Panc1 (cell line): ENCODE data around the gene IGFBP5. TPM values are rescaled to one million over a fixed set of nuclear protein-coding genes. Genes with fewer than 3 reads are reported as not detected.

Source experiments
- ATAC-seq: fragments of 200-7000 bp; cut with Tn5 transposase; 2 replicates; pipeline ENCODE4 v1.9.1; 2020; ENCODE audit warnings: mild to moderate bottlenecking, moderate library complexity
- BruUV-seq: library from RNA; stranded (reverse); fragments of 400-500 nt; replicated peaks from 2 replicates; lab custom pipeline; 2021; lab: Mats Ljungman, UMichigan
- CTCF ChIA-PET: fragments of 300-600 bp; sonication (Branson Sonifier 250); formaldehyde crosslinking; loops from one replicate; lab custom pipeline; 2022; ENCODE audit warnings: antibody characterized with exemption; lab: Charles Lee
- POLR2A ChIA-PET: fragments of 300-600 bp; sonication (Branson Sonifier 250); formaldehyde crosslinking; loops from one replicate; lab custom pipeline; 2022; ENCODE audit warnings: antibody characterized with exemption; lab: Charles Lee
- DNase-seq: peaks from one replicate; pipeline ENCODE4 v3.0.0-alpha.2; 2010; ENCODE audit warnings: low read depth, low spot score
- H3K27ac ChIP-seq: 2 replicates; pipeline ENCODE4 v1.5.1; 2011; ENCODE audit warnings: mild to moderate bottlenecking, low read length, inconsistent platforms
- H3K27me3 ChIP-seq: fragments of 200-500 bp; sonication (Bioruptor generic); 2 replicates; pipeline ENCODE4 v1.6.0; 2014; ENCODE audit warnings: low read length, inconsistent platforms; ENCODE audit not compliant: control insufficient read depth, insufficient read depth
- H3K36me3 ChIP-seq: fragments of 200-500 bp; sonication (Bioruptor generic); 2 replicates; pipeline ENCODE4 v1.5.1; 2014; ENCODE audit warnings: inconsistent platforms, mild to moderate bottlenecking, low read length, moderate library complexity; ENCODE audit not compliant: control insufficient read depth, insufficient read depth
- H3K4me1 ChIP-seq: 2 replicates; pipeline ENCODE4 v1.5.1; 2011; ENCODE audit warnings: inconsistent platforms, mild to moderate bottlenecking, low read length, moderate library complexity; ENCODE audit not compliant: control insufficient read depth, insufficient read depth
- H3K4me3 ChIP-seq, 2 experiments: 2 replicates each; pipeline ENCODE4 v1.5.1; 2011 to 2012; ENCODE audit warnings: low read depth in 2 of 2, low read length in 2 of 2, mild to moderate bottlenecking in 2 of 2, inconsistent platforms in 1 of 2, moderate library complexity in 1 of 2
- H3K9me3 ChIP-seq: fragments of 200-500 bp; sonication (Bioruptor generic); 2 replicates; pipeline ENCODE4 v1.5.1; 2014; ENCODE audit warnings: low read depth, mild to moderate bottlenecking, inconsistent platforms, low read length, moderate library complexity; ENCODE audit not compliant: control insufficient read depth, insufficient read depth
- POLR2AphosphoS5 ChIP-seq: IDR thresholded peaks from 2 replicates; pipeline ENCODE4 v1.6.1; 2012; ENCODE audit warnings: mild to moderate bottlenecking, low read depth, low read length, moderate library complexity
- SIN3A ChIP-seq: IDR thresholded peaks from 2 replicates; pipeline ENCODE4 v1.6.1; 2012; ENCODE audit warnings: low read depth, mild to moderate bottlenecking, low read length, moderate library complexity, borderline replicate concordance; ENCODE audit not compliant: insufficient read depth
- TCF7L2 ChIP-seq: IDR thresholded peaks from 2 replicates; pipeline ENCODE4 v1.6.1; 2011; ENCODE audit warnings: mild to moderate bottlenecking, low read depth, low read length, inconsistent platforms
- in situ Hi-C: cut with HindIII; loops from 2 replicates; pipeline ENCODE4 v1.10.0; 2016; ENCODE audit warnings: low sequenced_read_pairs, low pct_unique_long_range_greater_than_20kb
- intact Hi-C: fragments of 100-400 bp; cut with micrococcal nuclease; formaldehyde crosslinking; loops from one replicate; pipeline ENCODE4 v1.10.0; 2022; ENCODE audit not compliant: unreplicated experiment
- total RNA-seq: library from RNA; stranded (reverse); gene quantifications from one replicate; pipeline ENCODE4 v1.2.1, GENCODE V29; 2021; ENCODE audit not compliant: unreplicated experiment
- TF ChIP-seq, protein P1 (sequence below): fragments of 450-650 bp; IDR thresholded peaks from 2 replicates; pipeline ENCODE4 v1.5.1; 2017; ENCODE audit warnings: mild to moderate bottlenecking
- TF ChIP-seq, protein P2 (sequence below), 2 experiments: IDR thresholded peaks; 2 replicates each; pipeline ENCODE4 v1.6.1; 2011 to 2012; ENCODE audit warnings: low read depth in 2 of 2, control low read depth in 1 of 2, low read length in 1 of 2, mild to moderate bottlenecking in 1 of 2, moderate library complexity in 1 of 2; ENCODE audit not compliant: insufficient read depth in 1 of 2

IGFBP5 gene
- total RNA-seq, 1 experiment from 2014 or later = 1.9 TPM

DNA sequence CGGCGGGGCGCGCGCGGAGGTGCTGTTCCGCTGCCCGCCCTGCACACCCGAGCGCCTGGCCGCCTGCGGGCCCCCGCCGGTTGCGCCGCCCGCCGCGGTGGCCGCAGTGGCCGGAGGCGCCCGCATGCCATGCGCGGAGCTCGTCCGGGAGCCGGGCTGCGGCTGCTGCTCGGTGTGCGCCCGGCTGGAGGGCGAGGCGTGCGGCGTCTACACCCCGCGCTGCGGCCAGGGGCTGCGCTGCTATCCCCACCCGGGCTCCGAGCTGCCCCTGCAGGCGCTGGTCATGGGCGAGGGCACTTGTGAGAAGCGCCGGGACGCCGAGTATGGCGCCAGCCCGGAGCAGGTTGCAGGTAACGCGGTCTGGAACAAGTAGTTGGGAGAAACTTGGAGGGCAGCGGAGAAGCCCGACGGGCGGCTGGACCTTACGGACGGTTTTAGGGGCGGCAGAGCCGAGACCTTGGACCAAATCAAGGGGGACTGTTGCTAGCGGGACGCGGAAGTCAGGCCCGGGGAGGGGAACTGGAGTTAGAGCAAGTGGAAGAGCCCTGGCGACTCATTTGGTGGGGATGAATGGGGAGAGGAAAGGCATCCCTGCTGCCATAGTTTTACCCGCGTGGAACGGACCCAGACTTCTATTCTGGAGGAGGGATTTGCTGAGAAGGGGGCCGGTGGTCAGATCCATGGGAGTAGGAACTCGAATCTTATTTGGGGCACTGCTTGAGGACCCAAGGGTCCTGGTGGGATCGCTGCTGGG, 61.6 kb downstream of the IGFBP5 start:
- DNase-seq (no peak), ATAC-seq (peak; percentile 62)
- peaks cover 13% of the 10 kb centered on the region for H3K4me1 ChIP-seq
- ChIA-PET POLR2A (no interaction called here), CTCF (no interaction called here)
- TF ChIP-seq TCF7L2 (no peak), POLR2AphosphoS5 (no peak)
- H3K27me3 ChIP-seq = peaks cover 7% of the 10 kb centered on the region; the same call in 1 of the 2 replicates
- no peaks in the 10 kb centered on the region; the same call in 1 of the 2 replicates for H3K36me3 ChIP-seq
- H3K9me3 ChIP-seq = no peaks in the 10 kb centered on the region
- BruUV-seq = no TSS peak
- H3K27ac ChIP-seq = peak overlapping the region; percentile 15; the same call in 1 of the 2 replicates
- H3K4me3 ChIP-seq = peak overlapping the region; percentile 49 to 52
- in situ Hi-C loops (no loop called here), intact Hi-C loops (no loop called here)

DNA sequence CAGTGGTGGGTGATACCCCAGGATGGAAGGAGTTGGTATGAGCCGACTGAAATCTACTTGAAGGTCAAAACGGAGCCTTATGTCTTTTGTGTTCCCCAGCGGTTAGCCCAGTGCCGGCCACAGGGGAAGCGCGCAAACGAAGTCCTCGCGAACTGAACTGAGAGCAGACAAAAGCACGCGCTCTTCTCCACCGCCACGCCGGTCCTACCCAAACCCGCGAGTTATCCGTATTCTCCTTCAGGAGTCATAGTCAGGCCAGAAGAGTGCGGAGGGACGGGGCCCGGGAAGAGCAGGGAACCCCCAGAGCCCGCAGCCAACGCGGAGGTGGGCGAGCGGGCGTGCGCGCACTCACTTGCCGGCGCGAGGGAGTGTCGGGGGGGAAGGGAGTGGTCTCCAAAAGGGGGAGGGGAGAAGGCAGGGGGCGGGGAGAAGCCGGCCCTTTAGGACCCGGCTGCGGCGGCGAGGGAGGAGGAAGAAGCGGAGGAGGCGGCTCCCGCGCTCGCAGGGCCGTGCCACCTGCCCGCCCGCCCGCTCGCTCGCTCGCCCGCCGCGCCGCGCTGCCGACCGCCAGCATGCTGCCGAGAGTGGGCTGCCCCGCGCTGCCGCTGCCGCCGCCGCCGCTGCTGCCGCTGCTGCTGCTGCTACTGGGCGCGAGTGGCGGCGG, 62.3 kb downstream of the IGFBP5 start, which contains the start of gene IGFBP2:
IGFBP2 (plus strand) TSS at position 469 of the 664 bp plus-strand sequence; CDS start at position 573, 104 bp downstream.
- intact Hi-C loops (no loop called here), in situ Hi-C loops (no loop called here)
- TF ChIP-seq, protein P1, sequence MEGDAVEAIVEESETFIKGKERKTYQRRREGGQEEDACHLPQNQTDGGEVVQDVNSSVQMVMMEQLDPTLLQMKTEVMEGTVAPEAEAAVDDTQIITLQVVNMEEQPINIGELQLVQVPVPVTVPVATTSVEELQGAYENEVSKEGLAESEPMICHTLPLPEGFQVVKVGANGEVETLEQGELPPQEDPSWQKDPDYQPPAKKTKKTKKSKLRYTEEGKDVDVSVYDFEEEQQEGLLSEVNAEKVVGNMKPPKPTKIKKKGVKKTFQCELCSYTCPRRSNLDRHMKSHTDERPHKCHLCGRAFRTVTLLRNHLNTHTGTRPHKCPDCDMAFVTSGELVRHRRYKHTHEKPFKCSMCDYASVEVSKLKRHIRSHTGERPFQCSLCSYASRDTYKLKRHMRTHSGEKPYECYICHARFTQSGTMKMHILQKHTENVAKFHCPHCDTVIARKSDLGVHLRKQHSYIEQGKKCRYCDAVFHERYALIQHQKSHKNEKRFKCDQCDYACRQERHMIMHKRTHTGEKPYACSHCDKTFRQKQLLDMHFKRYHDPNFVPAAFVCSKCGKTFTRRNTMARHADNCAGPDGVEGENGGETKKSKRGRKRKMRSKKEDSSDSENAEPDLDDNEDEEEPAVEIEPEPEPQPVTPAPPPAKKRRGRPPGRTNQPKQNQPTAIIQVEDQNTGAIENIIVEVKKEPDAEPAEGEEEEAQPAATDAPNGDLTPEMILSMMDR = no peak
- no peak for TF ChIP-seq SIN3A
- H3K36me3 ChIP-seq = no peaks in the 10 kb centered on the region; the same call in 1 of the 2 replicates
- H3K4me3 ChIP-seq = peak within 1 kb of the TSS; percentile 49 to 52
- ChIA-PET CTCF (no interaction called here), POLR2A (no interaction called here)
- BruUV-seq = no TSS peak
- peak; percentile 57 for ATAC-seq
- H3K27ac ChIP-seq = peak within 1 kb of the TSS; percentile 15; the same call in 1 of the 2 replicates
- DNase-seq = no peak
- peaks cover 13% of the 10 kb centered on the region for H3K4me1 ChIP-seq
- no peaks in the 10 kb centered on the region for H3K9me3 ChIP-seq
- H3K27me3 ChIP-seq = peaks cover 7% of the 10 kb centered on the region; the same call in 1 of the 2 replicates

GRCh38 chr2:216632346-216632951, 62.9 kb downstream of the IGFBP5 start:
- H3K4me1 ChIP-seq = peaks cover 13% of the 10 kb centered on the region
- in situ Hi-C loops = no loop called here
- ATAC-seq = no peak
- no peaks in the 10 kb centered on the region for H3K9me3 ChIP-seq
- H3K36me3 ChIP-seq = no peaks in the 10 kb centered on the region; the same call in 1 of the 2 replicates
- peaks cover 7% of the 10 kb centered on the region; the same call in 1 of the 2 replicates for H3K27me3 ChIP-seq
- no peak overlapping the region for H3K27ac ChIP-seq
- CTCF ChIA-PET = no interaction called here
- H3K4me3 ChIP-seq = peak overlapping the region; percentile 47 to 52
- BruUV-seq = no TSS peak
- intact Hi-C loops = no loop called here
- DNase-seq = no peak
- POLR2A ChIA-PET = no interaction called here
- TF ChIP-seq, protein P2, sequence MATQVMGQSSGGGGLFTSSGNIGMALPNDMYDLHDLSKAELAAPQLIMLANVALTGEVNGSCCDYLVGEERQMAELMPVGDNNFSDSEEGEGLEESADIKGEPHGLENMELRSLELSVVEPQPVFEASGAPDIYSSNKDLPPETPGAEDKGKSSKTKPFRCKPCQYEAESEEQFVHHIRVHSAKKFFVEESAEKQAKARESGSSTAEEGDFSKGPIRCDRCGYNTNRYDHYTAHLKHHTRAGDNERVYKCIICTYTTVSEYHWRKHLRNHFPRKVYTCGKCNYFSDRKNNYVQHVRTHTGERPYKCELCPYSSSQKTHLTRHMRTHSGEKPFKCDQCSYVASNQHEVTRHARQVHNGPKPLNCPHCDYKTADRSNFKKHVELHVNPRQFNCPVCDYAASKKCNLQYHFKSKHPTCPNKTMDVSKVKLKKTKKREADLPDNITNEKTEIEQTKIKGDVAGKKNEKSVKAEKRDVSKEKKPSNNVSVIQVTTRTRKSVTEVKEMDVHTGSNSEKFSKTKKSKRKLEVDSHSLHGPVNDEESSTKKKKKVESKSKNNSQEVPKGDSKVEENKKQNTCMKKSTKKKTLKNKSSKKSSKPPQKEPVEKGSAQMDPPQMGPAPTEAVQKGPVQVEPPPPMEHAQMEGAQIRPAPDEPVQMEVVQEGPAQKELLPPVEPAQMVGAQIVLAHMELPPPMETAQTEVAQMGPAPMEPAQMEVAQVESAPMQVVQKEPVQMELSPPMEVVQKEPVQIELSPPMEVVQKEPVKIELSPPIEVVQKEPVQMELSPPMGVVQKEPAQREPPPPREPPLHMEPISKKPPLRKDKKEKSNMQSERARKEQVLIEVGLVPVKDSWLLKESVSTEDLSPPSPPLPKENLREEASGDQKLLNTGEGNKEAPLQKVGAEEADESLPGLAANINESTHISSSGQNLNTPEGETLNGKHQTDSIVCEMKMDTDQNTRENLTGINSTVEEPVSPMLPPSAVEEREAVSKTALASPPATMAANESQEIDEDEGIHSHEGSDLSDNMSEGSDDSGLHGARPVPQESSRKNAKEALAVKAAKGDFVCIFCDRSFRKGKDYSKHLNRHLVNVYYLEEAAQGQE (IDR thresholded peaks at IDR 0.05; ENCODE audit: insufficient read depth in 1 of 2, low read depth in 2 of 2, low read length in 1 of 2) = no peak
- TF ChIP-seq TCF7L2 (no peak), SIN3A (no peak), POLR2AphosphoS5 (no peak)
- TF ChIP-seq, protein P1 = no peak
